ENCODE results near the gene RBBP8NL.

Gene RBBP8NL

GRCh38 chr20:62418709-62419487 lies 8.4 kb downstream of the RBBP8NL start:
- DNase-seq = no peak
- no peak overlapping the region for H3K9ac ChIP-seq (ENCODE audit: low read length)
- H3K9me2 ChIP-seq (replicated peaks; ENCODE audit: insufficient read depth, low read length) = no peaks in the 10 kb centered on the region

GRCh38 chr20:62417981-62418708 lies 9.2 kb downstream of the RBBP8NL start:
- H3K27me3 ChIP-seq (replicated peaks; ENCODE audit: insufficient read depth, low read length) = peaks cover 93% of the 10 kb centered on the region
- no peaks in the 10 kb centered on the region for H4K20me1 ChIP-seq (ENCODE audit: insufficient read depth, low read length)
- no peak overlapping the region for H2AFZ ChIP-seq (ENCODE audit: low read length)
- TF ChIP-seq EZH2 (optimal IDR thresholded peaks at IDR 0.05; ENCODE audit: low read depth, low read length) (no peak), CTCF (IDR thresholded peaks at IDR 0.05; ENCODE audit: low read length) (no peak), EZH2phosphoT487 (IDR thresholded peaks at IDR 0.05; ENCODE audit: low read length) (no peak)
- no peaks in the 10 kb centered on the region for H3K79me2 ChIP-seq (ENCODE audit: low read length)
- H3K9me2 ChIP-seq (replicated peaks; ENCODE audit: insufficient read depth, low read length) = no peaks in the 10 kb centered on the region
- no peak for DNase-seq
- H3K9me3 ChIP-seq (replicated peaks; ENCODE audit: insufficient read depth, low read length) = no peaks in the 10 kb centered on the region
- no peaks in the 10 kb centered on the region for H3K36me3 ChIP-seq (replicated peaks; ENCODE audit: insufficient read depth, low read length)
- no peak overlapping the region for H3K4me3 ChIP-seq (ENCODE audit: low read length)
- H3K9ac ChIP-seq (ENCODE audit: low read length) = no peak overlapping the region
- H3F3A ChIP-seq (ENCODE audit: insufficient read depth, low read length) = no peaks in the 10 kb centered on the region
- no peaks in the 10 kb centered on the region for H3K4me1 ChIP-seq (ENCODE audit: low read length)
- H3K27ac ChIP-seq (ENCODE audit: low read length) = no peak overlapping the region
- H3K4me2 ChIP-seq (ENCODE audit: low read depth, low read length) = no peak overlapping the region

More at GRCh38 chr20:62418709-62419487, 8.4 kb downstream of the RBBP8NL start:
- H3K4me2 ChIP-seq (ENCODE audit: low read depth, low read length) = no peak overlapping the region
- TF ChIP-seq EZH2phosphoT487 (IDR thresholded peaks at IDR 0.05; ENCODE audit: low read length) = no peak
- TF ChIP-seq EZH2 (optimal IDR thresholded peaks at IDR 0.05; ENCODE audit: low read depth, low read length) = no peak
- TF ChIP-seq CTCF (IDR thresholded peaks at IDR 0.05; ENCODE audit: low read length) = no peak
- no peaks in the 10 kb centered on the region for H3K79me2 ChIP-seq (ENCODE audit: low read length)
- no peak overlapping the region for H3K27ac ChIP-seq (ENCODE audit: low read length)
- no peaks in the 10 kb centered on the region for H3F3A ChIP-seq (ENCODE audit: insufficient read depth, low read length)
- peaks cover 93% of the 10 kb centered on the region for H3K27me3 ChIP-seq (replicated peaks; ENCODE audit: insufficient read depth, low read length)
- H3K4me3 ChIP-seq (ENCODE audit: low read length) = no peak overlapping the region
- no peaks in the 10 kb centered on the region for H4K20me1 ChIP-seq (ENCODE audit: insufficient read depth, low read length)
- H3K9me3 ChIP-seq (replicated peaks; ENCODE audit: insufficient read depth, low read length) = no peaks in the 10 kb centered on the region
- no peak overlapping the region for H2AFZ ChIP-seq (ENCODE audit: low read length)
- H3K4me1 ChIP-seq (ENCODE audit: low read length) = no peaks in the 10 kb centered on the region
- H3K36me3 ChIP-seq (replicated peaks; ENCODE audit: insufficient read depth, low read length) = no peaks in the 10 kb centered on the region

GRCh38 chr20:62416651-62417637 lies 10.4 kb downstream of the RBBP8NL start:
- Histone ChIP-seq H3K9ac (ENCODE audit: low read length) (no peak overlapping the region), H3K9me3 (replicated peaks; ENCODE audit: insufficient read depth, low read length) (no peaks in the 10 kb centered on the region), H3K79me2 (ENCODE audit: low read length) (no peaks in the 10 kb centered on the region), H3K4me1 (ENCODE audit: low read length) (no peaks in the 10 kb centered on the region), H3K27me3 (replicated peaks; ENCODE audit: insufficient read depth, low read length) (peaks cover 97% of the 10 kb centered on the region), H3K4me2 (ENCODE audit: low read depth, low read length) (no peak overlapping the region), H3K4me3 (ENCODE audit: low read length) (no peak overlapping the region), H3K36me3 (replicated peaks; ENCODE audit: insufficient read depth, low read length) (no peaks in the 10 kb centered on the region), H4K20me1 (ENCODE audit: insufficient read depth, low read length) (no peaks in the 10 kb centered on the region), H3F3A (ENCODE audit: insufficient read depth, low read length) (no peaks in the 10 kb centered on the region), H3K9me2 (replicated peaks; ENCODE audit: insufficient read depth, low read length) (no peaks in the 10 kb centered on the region), H2AFZ (ENCODE audit: low read length) (no peak overlapping the region), H3K27ac (ENCODE audit: low read length) (no peak overlapping the region)
- no peak for DNase-seq
- no peak for TF ChIP-seq CTCF (IDR thresholded peaks at IDR 0.05; ENCODE audit: low read length)
- TF ChIP-seq EZH2 (optimal IDR thresholded peaks at IDR 0.05; ENCODE audit: low read depth, low read length) = no peak
- TF ChIP-seq EZH2phosphoT487 (IDR thresholded peaks at IDR 0.05; ENCODE audit: low read length) = no peak
